ENCODE data around the gene GHRH.

GRCh38 chr20:37218976-37219375 lies 42.6 kb downstream of the GHRH start:
- TF ChIP-seq ARNT (IDR thresholded peaks at IDR 0.05) (no peak), LEF1 (IDR thresholded peaks at IDR 0.05; ENCODE audit: borderline replicate concordance) (no peak), FOXK2 (IDR thresholded peaks at IDR 0.05) (no peak), ELF4 (IDR thresholded peaks at IDR 0.05) (no peak), SP1 (IDR thresholded peaks at IDR 0.05) (no peak)

Data from HEK293T (cell line).